HG03039 (cell line): ENCODE measurements around the gene KIF20B.
A peak's percentile ranks its signal among the peaks of the same experiment; 100 is the strongest.
"Not testable (repeated sequence)": the region's sequence is repeated elsewhere in the genome, so short reads cannot be mapped to it uniquely, and the experiment has no call there.

ENCODE experiments used
- ATAC-seq: cut with Tn5 transposase; IDR thresholded peaks from one replicate; pipeline ENCODE4 v1.9.1; 2021; ENCODE audit warnings: mild to moderate bottlenecking, moderate library complexity; ENCODE audit not compliant: unreplicated experiment

KIF20B gene

GRCh38 chr10:89690027-89690426 lies 11.4 kb upstream of the KIF20B start:
- no peak for ATAC-seq

- ATAC-seq = no peak
These were observed 9.0 kb upstream of the KIF20B start for GRCh38 chr10:89692416-89692815.

GRCh38 chr10:89693176-89693575 lies 8.2 kb upstream of the KIF20B start:
- ATAC-seq = no peak

- no peak for ATAC-seq
These were observed 6.1 kb upstream of the KIF20B start for GRCh38 chr10:89695307-89695706.

- ATAC-seq = no peak
These were observed 3.4 kb upstream of the KIF20B start for GRCh38 chr10:89697946-89698345.

- no peak for ATAC-seq
These were observed 1.8 kb upstream of the KIF20B start for GRCh38 chr10:89699581-89700064.

- ATAC-seq = no peak
These were observed 508 bp upstream of the KIF20B start for GRCh38 chr10:89700923-89701241.

- no peak for ATAC-seq
These were observed 711 bp downstream of the KIF20B start for GRCh38 chr10:89702121-89702480.

- ATAC-seq = no peak
These were observed 4.1 kb downstream of the KIF20B start for GRCh38 chr10:89705466-89705865.

- no peak for ATAC-seq
These were observed 4.6 kb downstream of the KIF20B start for GRCh38 chr10:89706011-89706410.

- ATAC-seq = no peak
These were observed 6.0 kb downstream of the KIF20B start for GRCh38 chr10:89707372-89707771.

- ATAC-seq = no peak
These were observed 9.4 kb downstream of the KIF20B start for GRCh38 chr10:89710753-89711152.

- ATAC-seq = no peak
These were observed 33.2 kb downstream of the KIF20B start for GRCh38 chr10:89734616-89735015.

- ATAC-seq = peak; percentile 94
These were observed 37.3 kb downstream of the KIF20B start for GRCh38 chr10:89738551-89739209.

- ATAC-seq = no peak
These were observed 39.9 kb downstream of the KIF20B start for GRCh38 chr10:89741126-89741762.

- ATAC-seq = no peak
These were observed 42.6 kb downstream of the KIF20B start for GRCh38 chr10:89744026-89744425.

- ATAC-seq = no peak
These were observed 44.5 kb downstream of the KIF20B start for GRCh38 chr10:89745903-89746302.

GRCh38 chr10:89750441-89750840 lies 49.1 kb downstream of the KIF20B start:
- ATAC-seq = no peak

GRCh38 chr10:89755374-89755773 lies 54.0 kb downstream of the KIF20B start:
- ATAC-seq = no peak

- ATAC-seq = no peak
These were observed 58.1 kb downstream of the KIF20B start for GRCh38 chr10:89759531-89759930.

GRCh38 chr10:89763671-89764070 lies 62.3 kb downstream of the KIF20B start:
- not testable (repeated sequence) for ATAC-seq

- no peak for ATAC-seq
These were observed 70.3 kb downstream of the KIF20B start for GRCh38 chr10:89771684-89772083.

- no peak for ATAC-seq
These were observed 71.7 kb downstream of the KIF20B start for GRCh38 chr10:89773081-89773480.
